GM04504 (cell line): ENCODE data around the gene SPPL2C.

Experiments
- DNase-seq: peaks from one replicate; pipeline ENCODE4 v3.0.0-alpha.2; 2012; ENCODE audit warnings: low read depth

Gene SPPL2C

DNA sequence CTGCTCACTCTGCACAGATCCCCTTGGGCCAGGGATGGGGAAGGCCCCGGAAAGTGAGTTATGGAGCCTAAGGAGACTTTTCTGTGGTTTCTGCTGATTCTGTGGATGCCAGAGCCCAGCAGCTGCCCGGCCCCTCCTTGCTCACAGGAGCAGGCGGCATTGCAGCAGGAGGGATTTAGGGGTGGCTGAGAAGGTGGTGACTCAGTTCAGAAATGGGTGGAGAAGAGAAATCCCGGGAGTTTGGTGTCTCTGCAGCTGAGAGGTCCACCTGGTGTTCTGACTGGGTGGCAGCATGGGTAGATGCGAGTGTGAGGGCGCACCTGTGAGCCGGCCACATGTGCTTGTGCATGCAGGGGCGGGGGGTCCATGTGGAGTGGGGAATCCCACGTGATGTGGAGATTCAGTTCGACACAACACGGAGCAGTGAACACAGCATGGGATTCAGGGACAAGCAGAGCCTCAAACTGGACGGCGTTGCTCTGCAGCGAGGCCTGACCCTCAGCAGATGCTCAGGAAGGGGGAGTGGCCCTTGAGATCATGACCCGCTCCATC is 16.0 kb upstream of the SPPL2C start:
- no peak for DNase-seq

- DNase-seq: no peak
These were observed 10.8 kb upstream of the SPPL2C start for GRCh38 chr17:45833920-45834319.

- no peak for DNase-seq
These were observed 9.9 kb upstream of the SPPL2C start for GRCh38 chr17:45834471-45835396.

DNA sequence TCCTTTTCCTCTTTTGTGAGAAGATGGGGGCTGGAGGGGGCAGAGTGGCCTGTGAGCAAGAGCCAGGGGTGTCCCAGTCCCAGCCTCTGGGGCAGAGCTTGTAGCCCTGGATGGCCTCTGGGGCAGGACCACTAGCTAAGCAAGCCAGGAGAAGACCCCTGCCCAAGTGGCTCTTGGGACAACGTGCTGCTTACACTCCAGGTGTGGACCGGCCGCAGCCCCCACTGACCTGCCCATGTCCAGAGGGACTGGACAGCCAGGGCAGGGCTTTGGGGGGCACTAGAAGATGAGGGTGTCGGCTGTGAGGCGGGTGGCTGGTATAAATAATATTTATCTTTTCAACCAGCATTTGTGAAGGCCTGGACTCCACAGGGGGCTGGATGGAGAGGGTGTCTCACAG is 9.2 kb upstream of the SPPL2C start:
- no peak for DNase-seq

DNA sequence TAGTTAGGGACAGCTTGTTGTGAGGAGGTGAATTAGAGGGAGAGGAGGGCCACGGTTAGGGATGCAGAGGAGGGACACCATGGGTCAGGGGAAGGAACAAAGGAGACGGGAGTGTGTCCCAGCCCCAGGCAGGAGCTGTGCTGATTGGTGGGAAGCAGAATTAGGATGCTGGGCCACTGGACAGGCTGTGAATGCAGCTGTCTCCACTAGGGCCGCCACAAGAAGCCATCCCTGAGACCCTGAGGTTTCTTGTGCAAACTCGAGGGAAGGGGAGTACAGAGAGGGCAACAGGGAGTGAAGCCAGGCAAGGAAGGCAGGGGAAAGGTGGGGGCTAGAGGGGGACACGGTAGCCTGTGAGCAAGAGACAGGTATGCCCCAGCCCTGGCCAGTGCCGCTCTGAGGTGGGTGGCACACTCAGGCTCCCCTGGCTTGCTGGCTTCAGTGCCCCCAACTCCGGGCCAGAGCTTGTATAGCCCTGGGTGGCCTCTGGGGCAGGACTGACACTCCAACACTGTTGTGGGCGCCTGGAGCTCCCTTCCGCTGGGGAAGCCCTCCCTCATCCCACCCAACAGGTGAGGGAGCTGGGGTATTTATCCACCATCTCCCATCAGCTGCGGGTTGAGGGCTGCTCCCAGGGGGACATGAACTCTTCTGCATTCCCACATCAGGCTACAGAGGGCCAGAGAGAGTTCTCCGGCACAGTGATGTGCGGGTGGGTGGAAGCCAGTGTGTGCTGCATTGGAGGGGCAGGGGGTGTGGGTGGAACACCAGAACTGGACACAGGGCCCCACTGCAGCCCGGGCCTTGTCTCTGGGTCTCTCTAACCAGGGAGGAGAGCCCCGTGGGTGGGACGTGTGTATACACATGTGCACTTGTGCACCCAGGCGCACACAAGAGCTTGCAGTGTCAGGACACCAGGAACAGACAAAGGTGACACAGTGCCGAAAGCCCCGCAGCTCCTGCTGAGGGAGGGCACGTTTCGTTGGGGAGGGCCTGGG is 8.3 kb upstream of the SPPL2C start:
- DNase-seq: no peak

- no peak for DNase-seq
These were observed 7.5 kb upstream of the SPPL2C start for GRCh38 chr17:45837187-45837586.

- DNase-seq: no peak
These were observed 7.1 kb upstream of the SPPL2C start for GRCh38 chr17:45837603-45838002.

GRCh38 chr17:45838751-45839295 is 5.9 kb upstream of the SPPL2C start:
- no peak for DNase-seq

DNA sequence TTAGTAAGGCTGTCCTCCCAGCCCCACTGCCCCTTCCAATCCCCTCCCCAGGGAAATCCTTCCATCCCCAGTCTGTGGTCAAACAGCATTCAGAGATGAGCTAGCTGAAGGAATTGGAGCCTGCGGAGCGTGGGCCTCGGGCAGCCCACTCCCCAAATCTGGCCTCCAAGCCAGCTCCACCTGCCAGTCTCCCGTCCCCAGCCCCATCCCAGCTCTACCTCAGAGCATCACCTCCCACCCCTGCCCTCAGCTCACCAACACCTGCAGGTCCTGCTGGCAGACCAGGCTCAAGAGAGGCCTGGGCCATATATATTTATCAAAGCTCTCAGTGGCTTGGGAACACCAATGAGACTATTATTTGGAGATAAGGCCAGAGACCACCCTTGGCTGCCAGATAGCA is 5.2 kb upstream of the SPPL2C start:
- no peak for DNase-seq

- DNase-seq: no peak
These were observed 3.5 kb upstream of the SPPL2C start for GRCh38 chr17:45841186-45841585.

- no peak for DNase-seq
These were observed 2.7 kb upstream of the SPPL2C start for GRCh38 chr17:45841883-45842525.

GRCh38 chr17:45843722-45844121 is 959 bp upstream of the SPPL2C start:
- no peak for DNase-seq

- DNase-seq: no peak
These were observed 900 bp downstream of the SPPL2C start for GRCh38 chr17:45845376-45846185.

- no peak for DNase-seq
These were observed 1.5 kb downstream of the SPPL2C start for GRCh38 chr17:45846223-45846622.

- DNase-seq: no peak
These were observed 2.0 kb downstream of the SPPL2C start for GRCh38 chr17:45846646-45847045.

DNA sequence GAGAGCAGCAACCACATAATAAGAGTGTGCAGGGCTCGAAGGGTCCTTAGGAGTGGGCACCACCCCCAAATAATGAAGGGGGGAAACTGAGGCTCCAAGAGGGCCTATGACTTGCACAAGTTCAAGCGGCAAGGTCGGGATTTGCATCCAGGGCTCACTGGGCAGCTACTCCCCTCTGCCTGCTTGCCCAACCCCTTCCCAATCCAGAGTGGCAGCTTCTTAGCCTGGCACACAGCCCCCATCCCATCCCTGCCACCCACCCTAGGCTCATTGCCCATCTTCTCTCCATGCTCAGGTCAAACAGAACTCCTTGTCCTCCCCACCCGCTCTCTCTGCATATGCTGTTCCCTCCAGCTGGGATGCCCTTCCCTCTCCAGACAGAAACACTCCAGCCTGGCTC is 2.4 kb downstream of the SPPL2C start:
- no peak for DNase-seq

- DNase-seq: no peak
These were observed 3.1 kb downstream of the SPPL2C start for GRCh38 chr17:45847747-45848146.

GRCh38 chr17:45848405-45848804 is 3.7 kb downstream of the SPPL2C start:
- no peak for DNase-seq

DNA sequence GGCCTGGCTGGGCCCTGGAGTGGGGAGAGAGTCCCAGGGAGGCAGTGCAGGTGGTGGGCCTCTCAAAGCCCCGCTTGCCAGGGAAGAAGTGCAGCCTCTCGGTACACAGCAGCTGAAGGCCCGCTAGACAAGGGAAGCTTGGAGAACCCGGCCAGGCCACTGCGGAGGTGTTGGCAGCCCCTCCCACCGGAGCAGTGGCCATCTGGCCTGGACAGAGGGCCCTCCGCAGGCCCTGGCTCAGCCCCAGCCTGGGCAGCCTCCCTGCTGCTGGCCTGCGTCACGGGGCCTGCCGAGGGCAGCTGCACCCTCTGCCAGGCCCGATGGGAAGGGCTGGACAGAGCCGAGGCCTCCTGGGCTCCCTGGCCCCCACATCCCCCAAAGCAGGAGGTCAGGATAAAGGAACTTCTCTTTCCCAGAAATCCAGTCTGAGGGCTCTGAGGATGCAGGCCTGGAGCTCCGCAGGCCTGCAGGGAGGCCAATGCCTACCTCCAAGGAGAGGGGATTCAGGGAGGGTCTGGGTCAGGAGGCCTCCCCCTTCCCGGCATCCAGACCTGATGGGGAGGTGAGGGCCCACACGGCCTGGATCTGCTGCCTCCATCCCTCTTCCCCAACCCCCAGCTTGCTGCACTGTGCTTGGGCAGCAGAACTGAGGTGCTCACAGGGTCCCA is 4.3 kb downstream of the SPPL2C start:
- no peak for DNase-seq

DNA sequence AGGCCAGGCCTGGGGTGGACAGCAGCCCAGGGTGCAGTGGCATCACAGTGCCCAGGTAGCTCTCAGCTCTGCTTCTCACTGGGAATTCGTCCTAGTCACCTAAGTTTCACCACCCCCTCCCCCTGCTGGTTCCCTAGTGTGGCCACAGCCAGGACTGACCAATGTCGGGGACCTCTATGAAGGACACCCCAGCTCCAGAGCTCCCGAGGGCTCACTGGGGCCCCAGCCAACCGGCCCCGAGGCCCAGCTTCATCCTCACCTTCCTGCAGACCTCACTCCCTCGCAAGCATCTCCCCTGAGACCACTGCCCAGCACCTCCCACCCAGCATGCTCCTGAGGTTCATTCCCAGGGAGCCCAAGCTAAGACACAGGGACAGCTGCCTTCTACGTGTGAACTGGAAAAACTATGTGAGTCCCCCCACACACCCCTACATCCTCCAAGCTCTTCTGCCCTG is 4.9 kb downstream of the SPPL2C start:
- no peak for DNase-seq
